ENCODE data around the gene NAA80. TPM values are rescaled to one million over a fixed set of nuclear protein-coding genes. Genes with fewer than 3 reads are reported as not detected.
A peak's percentile ranks its signal among the peaks of the same experiment; 100 is the strongest.

NAA80 gene
- total RNA-seq: 10 to 100 TPM; 33.8 to 45.7 (median 43.9) TPM
- 25.4 TPM for total RNA-seq (2013)
- 4.2 to 24.3 (median 14.1) reads per million in 29 experiments for total RNA-seq

GRCh38 chr3:50298836-50299637 lies at the start of gene NAA80, which contains the start of gene HYAL3:
Gene NAA80 (minus strand): TSS chr3:50299405. CDS start chr3:50297463, 1,942 bp downstream.
Gene HYAL3 (minus strand): TSS chr3:50299405. CDS start chr3:50295602, 3,803 bp downstream.
- Mint-ChIP-seq H3K4me3 (peak within 1 kb of the TSS; percentile 95 to 97 (median 96)), H3K9me3 (no peaks in the 10 kb centered on the region), H3K27me3 (no peaks in the 10 kb centered on the region), H3K27ac (peak within 1 kb of the TSS; percentile 98 to 100), H3K4me1 (peaks cover 25 to 33% (median 33%) of the 10 kb centered on the region in 3 donors), H3K36me3 (no peaks in the 10 kb centered on the region)
- Histone ChIP-seq H3K4me1 (ENCODE audit: control insufficient read depth in 1 of 2, extremely low read depth in 1 of 2, insufficient read depth in 2 of 2, low read length in 2 of 2) (peaks cover 9 to 38% of the 10 kb centered on the region in 2 experiments), H3K9me3 (no peaks in the 10 kb centered on the region), H3K27me3 (replicated peaks in 1 of 2; ENCODE audit: control insufficient read depth in 2 of 2, extremely low read depth in 1 of 2, insufficient read depth in 2 of 2, low read length in 1 of 2) (no peaks in the 10 kb centered on the region), H3K4me3 (ENCODE audit: control insufficient read depth in 1 of 2, extremely low read depth in 1 of 2, low read length in 1 of 2) (peak within 1 kb of the TSS; percentile 75 to 92), H3K27ac (ENCODE audit: low read length) (peak within 1 kb of the TSS; percentile 95), H3K36me3 (ENCODE audit: control insufficient read depth in 2 of 2, extremely low read depth in 1 of 2, insufficient read depth in 1 of 2, low read length in 1 of 2) (peaks cover 4 to 5% of the 10 kb centered on the region in 2 donors)
- ChIA-PET CTCF (interaction anchor here (0.5 to 1.8 kb wide), 14 partner anchors 18 to 1201 kb away, joined by 3 to 16 read pairs (median 6); partner anchors contain the start of genes CYB561D2 (in 1 of the 2), DCAF1 (in 1 of the 2), GNAI2 (in 1 of the 2) and NPRL2 (in 1 of the 2)), POLR2A (interaction anchor here in 1 of 2 donors (0.6 to 1.9 kb wide), 6 partner anchors 22 to 485 kb away, joined by 3 to 13 read pairs (median 4); partner anchors contain the start of genes GNAI2, RASSF1 and UBA7)
- ATAC-seq (replicated peaks in 1 of 4): peak; percentile 84 to 91 (median 90)
- peak; percentile 97 to 100 (median 99) for DNase-seq
- 0% methylated on average over 44 of the region's 61 CpGs for WGBS (ENCODE audit: insufficient coverage)

- H3K27ac ChIP-seq (ENCODE audit: low read length): no peak overlapping the region
- H3K9me3 ChIP-seq: no peaks in the 10 kb centered on the region
- Mint-ChIP-seq H3K36me3 (peaks cover 16% of the 10 kb centered on the region), H3K27me3 (no peaks in the 10 kb centered on the region), H3K27ac (peak overlapping the region; percentile 63 to 68), H3K9me3 (no peaks in the 10 kb centered on the region), H3K4me1 (peaks cover 56 to 71% (median 63%) of the 10 kb centered on the region in 3 donors), H3K4me3 (peak overlapping the region in 2 of 3 donors; percentile 6 to 74)
- WGBS (ENCODE audit: insufficient coverage): 98% methylated on average over 4 of the region's 14 CpGs
- no peak for ATAC-seq (replicated peaks in 1 of 4)
- ChIA-PET CTCF (interaction anchor here in 1 of 2 donors (0.6 to 1.8 kb wide), 14 partner anchors 9 to 292 kb away, joined by 3 to 13 read pairs (median 4); partner anchors contain the start of genes CISH and TUSC2), POLR2A (interaction anchor here in 1 of 2 donors (0.6 to 0.7 kb wide), 2 partner anchors 11 to 18 kb away, joined by 3 to 8 read pairs; no protein-coding TSS in a partner anchor)
- H3K27me3 ChIP-seq (replicated peaks in 1 of 2; ENCODE audit: control insufficient read depth in 2 of 2, extremely low read depth in 1 of 2, insufficient read depth in 2 of 2, low read length in 1 of 2): no peaks in the 10 kb centered on the region
- peaks cover 0 to 22% of the 10 kb centered on the region in 2 donors for H3K36me3 ChIP-seq (ENCODE audit: control insufficient read depth in 2 of 2, extremely low read depth in 1 of 2, insufficient read depth in 1 of 2, low read length in 1 of 2)
- DNase-seq: peak; percentile 47 to 90 (median 71)
- no peak overlapping the region for H3K4me3 ChIP-seq (ENCODE audit: control insufficient read depth in 1 of 2, extremely low read depth in 1 of 2, low read length in 1 of 2)
- H3K4me1 ChIP-seq (ENCODE audit: control insufficient read depth in 1 of 2, extremely low read depth in 1 of 2, insufficient read depth in 2 of 2, low read length in 2 of 2): peaks cover 22 to 76% of the 10 kb centered on the region in 2 experiments
Observed at GRCh38 chr3:50347187-50347813, 48.1 kb upstream of the NAA80 start.

- ChIA-PET CTCF (interaction anchor here in 1 of 2 donors (0.6 kb wide), 1 partner anchor 9 kb away, joined by 3 read pairs; no protein-coding TSS in a partner anchor), POLR2A (no interaction called here)
- Histone ChIP-seq H3K36me3 (ENCODE audit: control insufficient read depth in 2 of 2, extremely low read depth in 1 of 2, insufficient read depth in 1 of 2, low read length in 1 of 2) (peaks cover 0 to 19% of the 10 kb centered on the region in 2 donors), H3K27ac (ENCODE audit: low read length) (no peak within 1 kb of the TSS), H3K27me3 (replicated peaks in 1 of 2; ENCODE audit: control insufficient read depth in 2 of 2, extremely low read depth in 1 of 2, insufficient read depth in 2 of 2, low read length in 1 of 2) (no peaks in the 10 kb centered on the region), H3K4me3 (ENCODE audit: control insufficient read depth in 1 of 2, extremely low read depth in 1 of 2, low read length in 1 of 2) (peak within 1 kb of the TSS; percentile 20 to 36), H3K9me3 (no peaks in the 10 kb centered on the region), H3K4me1 (ENCODE audit: control insufficient read depth in 1 of 2, extremely low read depth in 1 of 2, insufficient read depth in 2 of 2, low read length in 2 of 2) (peaks cover 19 to 79% of the 10 kb centered on the region in 2 experiments)
- DNase-seq: peak; percentile 30 to 86 (median 65)
- peak within 1 kb of the TSS; percentile 52 to 58 for H3K27ac Mint-ChIP-seq
- peaks cover 46 to 66% (median 60%) of the 10 kb centered on the region in 3 donors for H3K4me1 Mint-ChIP-seq
- H3K4me3 Mint-ChIP-seq: peak within 1 kb of the TSS; percentile 32 to 74 (median 49)
- 16% methylated on average over 43 of the region's 45 CpGs for WGBS (ENCODE audit: insufficient coverage)
- peak; percentile 14 to 48 (median 22) for ATAC-seq (replicated peaks in 1 of 4)
- H3K9me3 Mint-ChIP-seq: no peaks in the 10 kb centered on the region
- H3K36me3 Mint-ChIP-seq: peaks cover 16% of the 10 kb centered on the region
- H3K27me3 Mint-ChIP-seq: no peaks in the 10 kb centered on the region
Observed at GRCh38 chr3:50345586-50346234, 46.5 kb upstream of the NAA80 start, which contains the start of gene ZMYND10. Gene ZMYND10 (minus strand): TSS chr3:50345732. CDS start chr3:50345579, 153 bp downstream.

GRCh38 chr3:50345008-50345407 lies 45.8 kb upstream of the NAA80 start:
- peaks cover 14% of the 10 kb centered on the region for H3K36me3 Mint-ChIP-seq
- Histone ChIP-seq H3K27ac (ENCODE audit: low read length) (no peak overlapping the region), H3K4me1 (ENCODE audit: control insufficient read depth in 1 of 2, extremely low read depth in 1 of 2, insufficient read depth in 2 of 2, low read length in 2 of 2) (peaks cover 20 to 80% of the 10 kb centered on the region in 2 experiments), H3K27me3 (replicated peaks in 1 of 2; ENCODE audit: control insufficient read depth in 2 of 2, extremely low read depth in 1 of 2, insufficient read depth in 2 of 2, low read length in 1 of 2) (no peaks in the 10 kb centered on the region), H3K9me3 (no peaks in the 10 kb centered on the region), H3K36me3 (ENCODE audit: control insufficient read depth in 2 of 2, extremely low read depth in 1 of 2, insufficient read depth in 1 of 2, low read length in 1 of 2) (peaks cover 0 to 19% of the 10 kb centered on the region in 2 donors), H3K4me3 (ENCODE audit: control insufficient read depth in 1 of 2, extremely low read depth in 1 of 2, low read length in 1 of 2) (no peak overlapping the region)
- peak overlapping the region in 1 of 2 donors; percentile 2 for H3K27ac Mint-ChIP-seq
- 87% methylated on average over 8 of the region's 8 CpGs for WGBS (ENCODE audit: insufficient coverage)
- ATAC-seq (replicated peaks in 1 of 4) (no peak), DNase-seq (no peak)
- H3K27me3 Mint-ChIP-seq: no peaks in the 10 kb centered on the region
- POLR2A ChIA-PET: no interaction called here
- H3K4me1 Mint-ChIP-seq: peaks cover 40 to 63% (median 55%) of the 10 kb centered on the region in 3 donors
- H3K9me3 Mint-ChIP-seq: no peaks in the 10 kb centered on the region
- CTCF ChIA-PET: interaction anchor here in 1 of 2 donors (1.1 kb wide), 1 partner anchor 11 kb away, joined by 3 read pairs; no protein-coding TSS in a partner anchor
- H3K4me3 Mint-ChIP-seq: peak overlapping the region in 2 of 3 donors; percentile 9 to 74

- ChIA-PET POLR2A (no interaction called here), CTCF (no interaction called here)
- peaks cover 23 to 80% of the 10 kb centered on the region in 2 experiments for H3K4me1 ChIP-seq (ENCODE audit: control insufficient read depth in 1 of 2, extremely low read depth in 1 of 2, insufficient read depth in 2 of 2, low read length in 2 of 2)
- H3K27me3 Mint-ChIP-seq: no peaks in the 10 kb centered on the region
- no peaks in the 10 kb centered on the region for H3K27me3 ChIP-seq (replicated peaks in 1 of 2; ENCODE audit: control insufficient read depth in 2 of 2, extremely low read depth in 1 of 2, insufficient read depth in 2 of 2, low read length in 1 of 2)
- no peak overlapping the region for H3K4me3 ChIP-seq (ENCODE audit: control insufficient read depth in 1 of 2, extremely low read depth in 1 of 2, low read length in 1 of 2)
- H3K27ac Mint-ChIP-seq: peak overlapping the region; percentile 87 to 94
- peaks cover 42 to 63% (median 55%) of the 10 kb centered on the region in 3 donors for H3K4me1 Mint-ChIP-seq
- H3K36me3 Mint-ChIP-seq: peaks cover 3% of the 10 kb centered on the region
- no peaks in the 10 kb centered on the region for H3K9me3 ChIP-seq
- WGBS (ENCODE audit: insufficient coverage): 94% methylated on average over 7 of the region's 13 CpGs
- DNase-seq (no peak), ATAC-seq (replicated peaks in 1 of 4) (no peak)
- H3K27ac ChIP-seq (ENCODE audit: low read length): no peak overlapping the region
- no peaks in the 10 kb centered on the region for H3K9me3 Mint-ChIP-seq
- no peak overlapping the region for H3K4me3 Mint-ChIP-seq
- H3K36me3 ChIP-seq (ENCODE audit: control insufficient read depth in 2 of 2, extremely low read depth in 1 of 2, insufficient read depth in 1 of 2, low read length in 1 of 2): peaks cover 0 to 8% of the 10 kb centered on the region in 2 donors
Observed at GRCh38 chr3:50342813-50343633, 43.8 kb upstream of the NAA80 start.
